Measurements from ENCODE around the gene RIPK3. TPM values are rescaled to one million over a fixed set of nuclear protein-coding genes. Genes with fewer than 3 reads are reported as not detected.

Gene RIPK3
- total and polyA plus RNA-seq, 2 of the 8 experiments (the other 6 are each of a cell fraction or from before 2014, with no cell fraction given): 0.24 to 0.39 TPM

DNA sequence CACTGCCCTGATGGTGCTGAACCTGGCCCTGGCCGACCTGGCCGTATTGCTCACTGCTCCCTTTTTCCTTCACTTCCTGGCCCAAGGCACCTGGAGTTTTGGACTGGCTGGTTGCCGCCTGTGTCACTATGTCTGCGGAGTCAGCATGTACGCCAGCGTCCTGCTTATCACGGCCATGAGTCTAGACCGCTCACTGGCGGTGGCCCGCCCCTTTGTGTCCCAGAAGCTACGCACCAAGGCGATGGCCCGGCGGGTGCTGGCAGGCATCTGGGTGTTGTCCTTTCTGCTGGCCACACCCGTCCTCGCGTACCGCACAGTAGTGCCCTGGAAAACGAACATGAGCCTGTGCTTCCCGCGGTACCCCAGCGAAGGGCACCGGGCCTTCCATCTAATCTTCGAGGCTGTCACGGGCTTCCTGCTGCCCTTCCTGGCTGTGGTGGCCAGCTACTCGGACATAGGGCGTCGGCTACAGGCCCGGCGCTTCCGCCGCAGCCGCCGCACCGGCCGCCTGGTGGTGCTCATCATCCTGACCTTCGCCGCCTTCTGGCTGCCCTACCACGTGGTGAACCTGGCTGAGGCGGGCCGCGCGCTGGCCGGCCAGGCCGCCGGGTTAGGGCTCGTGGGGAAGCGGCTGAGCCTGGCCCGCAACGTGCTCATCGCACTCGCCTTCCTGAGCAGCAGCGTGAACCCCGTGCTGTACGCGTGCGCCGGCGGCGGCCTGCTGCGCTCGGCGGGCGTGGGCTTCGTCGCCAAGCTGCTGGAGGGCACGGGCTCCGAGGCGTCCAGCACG lies 23.8 kb downstream of the RIPK3 start:
- Histone ChIP-seq H3K14ac (ENCODE audit: insufficient read length) (no peak overlapping the region), H3K27me3 (replicated peaks in 1 of 4; ENCODE audit: control insufficient read depth in 3 of 4, extremely low read depth in 1 of 4, insufficient read depth in 3 of 4, low read length in 3 of 4) (peaks cover 0 to 42% (median 31%) of the 10 kb centered on the region in 4 experiments; a peak in 6 of 7 replicates), H3K23me2 (ENCODE audit: low read depth, low read length) (no peaks in the 10 kb centered on the region), H3K4me3 (ENCODE audit: extremely low read depth in 1 of 4, insufficient read depth in 2 of 4, low read depth in 3 of 4, low read length in 4 of 4) (no peak overlapping the region), H3K56ac (replicated peaks; ENCODE audit: insufficient read length, low read depth, low read length) (no peak overlapping the region), H4K5ac (ENCODE audit: insufficient read length, low read depth, low read length) (no peak overlapping the region), H3K9me3 (ENCODE audit: insufficient read depth in 2 of 2, low read depth in 1 of 2, low read length in 1 of 2) (no peaks in the 10 kb centered on the region; a peak in 1 of 4 replicates), H4K20me1 (replicated peaks in 1 of 2; ENCODE audit: control insufficient read depth in 1 of 2, insufficient read depth in 2 of 2, low read length in 2 of 2) (peaks cover 0 to 2% of the 10 kb centered on the region in 2 experiments), H4K8ac (ENCODE audit: extremely low read depth, insufficient read depth, low read length) (peak overlapping the region; percentile 86), H2AK5ac (ENCODE audit: low read depth, low read length) (peak overlapping the region; percentile 17; the same call in 1 of the 2 replicates), H3K4ac (replicated peaks; ENCODE audit: insufficient read length, low read depth, low read length) (no peak overlapping the region), H3K79me2 (ENCODE audit: control insufficient read depth in 1 of 2, insufficient read depth in 2 of 2, low read length in 2 of 2) (no peaks in the 10 kb centered on the region), H3K79me1 (ENCODE audit: low read depth, low read length) (no peaks in the 10 kb centered on the region), H2BK20ac (ENCODE audit: low read length) (no peak overlapping the region), H3K4me2 (ENCODE audit: insufficient read depth in 1 of 2, low read depth in 2 of 2, low read length in 2 of 2) (peak overlapping the region in 1 of 2 experiments; percentile 17; a peak in 1 of 4 replicates), H3K23ac (ENCODE audit: insufficient read length) (no peak overlapping the region), H2BK5ac (ENCODE audit: low read depth, low read length) (no peak overlapping the region), H2BK120ac (replicated peaks; ENCODE audit: low read depth, low read length) (no peak overlapping the region), H3K9ac (replicated peaks in 1 of 4; ENCODE audit: extremely low read depth in 1 of 4, low read depth in 3 of 4, low read length in 3 of 4) (no peak overlapping the region; a peak in 1 of 7 replicates), H3K27ac (ENCODE audit: low read depth, low read length) (no peak overlapping the region), H4K91ac (replicated peaks; ENCODE audit: insufficient read length, low read length) (peak overlapping the region; percentile 61), H3K4me1 (replicated peaks in 1 of 4; ENCODE audit: control insufficient read depth in 3 of 4, insufficient read depth in 4 of 4, low read length in 3 of 4) (no peaks in the 10 kb centered on the region; a peak in 2 of 7 replicates), H2BK15ac (ENCODE audit: low read length) (peak overlapping the region; percentile 96; the same call in 1 of the 2 replicates), H2BK12ac (ENCODE audit: low read depth, low read length) (no peak overlapping the region), H3K36me3 (ENCODE audit: control insufficient read depth in 2 of 4, insufficient read depth in 4 of 4, low read length in 3 of 4) (peaks cover 0 to 4% (median 0%) of the 10 kb centered on the region in 4 experiments; a peak in 2 of 8 replicates), H3K18ac (ENCODE audit: extremely low read depth, low read length) (no peak overlapping the region), H2AFZ (ENCODE audit: low read length) (no peak overlapping the region)
- no peak for FAIRE-seq
- WGBS, 2 experiments (ENCODE audit: extremely low coverage in 1 of 2, insufficient coverage in 1 of 2, insufficient read length in 1 of 2, insufficient replicate concordance in 2 of 2, low coverage in 1 of 2, low lambda C conversion rate in 2 of 2, missing lambda C conversion rate in 1 of 2): 66% methylated on average over 67 of the region's 70 CpGs; no CpG with 5 or more reads in 1 of the 2 experiments
- DNase-seq (ENCODE audit: low read depth in 1 of 2, low spot score in 2 of 2): peak in 1 of 2 experiments; percentile 78
- ChIA-PET POLR2A (ENCODE audit: partially characterized antibody) (interaction anchor here (0.7 to 1.9 kb wide), 5 partner anchors 16 to 116 kb away, joined by 3 to 5 read pairs (median 3); partner anchors contain the start of genes ADCY4, DHRS1 and NOP9), CTCF (ENCODE audit: partially characterized antibody) (interaction anchor here (0.6 to 27.8 kb wide), 12 partner anchors 9 to 141 kb away, joined by 3 to 664 read pairs (median 3); partner anchors contain the start of genes ADCY4, CBLN3, CIDEB and DHRS1)
- TF ChIP-seq CBX8 (IDR thresholded peaks at IDR 0.05; ENCODE audit: borderline replicate concordance, low read depth, low read length) (no peak), RNF2 (IDR thresholded peaks at IDR 0.05; ENCODE audit: borderline replicate concordance, low read depth, low read length, missing control alignments, poor library complexity, severe bottlenecking) (no peak), SP4 (IDR thresholded peaks at IDR 0.05; ENCODE audit: low read length) (no peak), CHD2 (IDR thresholded peaks at IDR 0.05; ENCODE audit: low read length) (no peak), SRF (IDR thresholded peaks at IDR 0.05; ENCODE audit: low read depth, low read length) (no peak), RAD21 (IDR thresholded peaks at IDR 0.05 in 1 of 2, conservative IDR thresholded peaks at IDR 0.05 in 1 of 2; ENCODE audit: low read depth in 2 of 2, low read length in 2 of 2) (peak; percentile 6 to 37; a peak in 3 of 4 replicates), YY1 (IDR thresholded peaks at IDR 0.05; ENCODE audit: low read depth, low read length) (no peak)
- TF ChIP-seq, protein P1, sequence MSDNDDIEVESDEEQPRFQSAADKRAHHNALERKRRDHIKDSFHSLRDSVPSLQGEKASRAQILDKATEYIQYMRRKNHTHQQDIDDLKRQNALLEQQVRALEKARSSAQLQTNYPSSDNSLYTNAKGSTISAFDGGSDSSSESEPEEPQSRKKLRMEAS (IDR thresholded peaks at IDR 0.05): peak; percentile 98
